ENCODE measurements around the gene ZNF804A.

- TF ChIP-seq CTCF (IDR thresholded peaks at IDR 0.05) = no peak
- no peak for TF ChIP-seq POLR2A (IDR thresholded peaks at IDR 0.05)
- no peak for TF ChIP-seq EP300 (IDR thresholded peaks at IDR 0.05)
Observed at GRCh38 chr2:184920451-184920965, 322.2 kb downstream of the ZNF804A start.
